GM21423 (cell line): Measurements from ENCODE around the gene GGT6.

Source experiments
- ATAC-seq: cut with Tn5 transposase; IDR thresholded peaks from one replicate; pipeline ENCODE4 v1.9.1; 2021; ENCODE audit warnings: mild to moderate bottlenecking, moderate library complexity; ENCODE audit not compliant: unreplicated experiment

GGT6 gene

GRCh38 chr17:4576729-4577322, 16.4 kb upstream of the GGT6 start:
- no peak for ATAC-seq

GRCh38 chr17:4576161-4576558, 15.8 kb upstream of the GGT6 start:
- ATAC-seq = no peak

- no peak for ATAC-seq
Measured at GRCh38 chr17:4574448-4575045, 14.2 kb upstream of the GGT6 start.

GRCh38 chr17:4573669-4574068, 13.3 kb upstream of the GGT6 start:
- ATAC-seq = no peak

- ATAC-seq = no peak
Measured at GRCh38 chr17:4573115-4573514, 12.7 kb upstream of the GGT6 start.

- ATAC-seq = no peak
Measured at GRCh38 chr17:4572131-4572530, 11.8 kb upstream of the GGT6 start.

- no peak for ATAC-seq
Measured at GRCh38 chr17:4569591-4569990, 9.2 kb upstream of the GGT6 start.

GRCh38 chr17:4566785-4567184, 6.4 kb upstream of the GGT6 start:
- no peak for ATAC-seq

- ATAC-seq = no peak
Measured at GRCh38 chr17:4565209-4566141, 5.1 kb upstream of the GGT6 start.

GRCh38 chr17:4562015-4562969, 1.9 kb upstream of the GGT6 start:
- ATAC-seq = no peak

- ATAC-seq = no peak
Measured at GRCh38 chr17:4560837-4561256, 470 bp upstream of the GGT6 start.

GRCh38 chr17:4559966-4560365, 411 bp downstream of the GGT6 start:
- ATAC-seq = no peak

- ATAC-seq = no peak
Measured at GRCh38 chr17:4559139-4559791, 1.1 kb downstream of the GGT6 start.

- ATAC-seq = no peak
Measured at GRCh38 chr17:4558347-4558971, 1.9 kb downstream of the GGT6 start.

- no peak for ATAC-seq
Measured at GRCh38 chr17:4557626-4558346, 2.6 kb downstream of the GGT6 start.

- ATAC-seq = no peak
Measured at GRCh38 chr17:4556996-4557395, 3.4 kb downstream of the GGT6 start.

GRCh38 chr17:4555873-4556759, 4.3 kb downstream of the GGT6 start:
- ATAC-seq = no peak
